Stimulated activated memory B cell treated with anti-CD40 and anti-IgM and Interleukin-4, amounts not matched to agents 10 μg/mL and 1 μg/mL and 100 μg/mL, for 72 hours (primary cell): ENCODE measurements around the gene TBL1X.

Experiments
- ATAC-seq: fragments of 150-1000 bp; cut with Tn5 transposase; 2 replicates; pipeline ENCODE4 v1.10.0; 2021
- H3K27ac Mint-ChIP-seq: one replicate; pipeline ENCODE4 v1.8.0; 2022; ENCODE audit warnings: mild to moderate bottlenecking, mixed read lengths
- H3K27me3 Mint-ChIP-seq: one replicate; pipeline ENCODE4 v1.8.0; 2022; ENCODE audit warnings: mixed read lengths
- H3K36me3 Mint-ChIP-seq: one replicate; pipeline ENCODE4 v1.8.0; 2022; ENCODE audit warnings: mixed read lengths
- H3K4me1 Mint-ChIP-seq: one replicate; pipeline ENCODE4 v1.8.0; 2022; ENCODE audit warnings: mixed read lengths
- H3K4me3 Mint-ChIP-seq: one replicate; pipeline ENCODE4 v1.8.0; 2022; ENCODE audit warnings: mild to moderate bottlenecking, moderate library complexity, mixed read lengths
- H3K9me3 Mint-ChIP-seq: one replicate; pipeline ENCODE4 v1.8.0; 2022; ENCODE audit warnings: mixed read lengths

Gene TBL1X

GRCh38 chrX:9622128-9622527 lies 157.3 kb downstream of the TBL1X start:
- H3K9me3 Mint-ChIP-seq: no peaks in the 10 kb centered on the region
- no peak for ATAC-seq
- no peak overlapping the region for H3K4me3 Mint-ChIP-seq
- no peak overlapping the region for H3K27ac Mint-ChIP-seq
- H3K4me1 Mint-ChIP-seq: peaks cover 31% of the 10 kb centered on the region
- H3K27me3 Mint-ChIP-seq: no peaks in the 10 kb centered on the region
- H3K36me3 Mint-ChIP-seq: peaks cover 23% of the 10 kb centered on the region

DNA sequence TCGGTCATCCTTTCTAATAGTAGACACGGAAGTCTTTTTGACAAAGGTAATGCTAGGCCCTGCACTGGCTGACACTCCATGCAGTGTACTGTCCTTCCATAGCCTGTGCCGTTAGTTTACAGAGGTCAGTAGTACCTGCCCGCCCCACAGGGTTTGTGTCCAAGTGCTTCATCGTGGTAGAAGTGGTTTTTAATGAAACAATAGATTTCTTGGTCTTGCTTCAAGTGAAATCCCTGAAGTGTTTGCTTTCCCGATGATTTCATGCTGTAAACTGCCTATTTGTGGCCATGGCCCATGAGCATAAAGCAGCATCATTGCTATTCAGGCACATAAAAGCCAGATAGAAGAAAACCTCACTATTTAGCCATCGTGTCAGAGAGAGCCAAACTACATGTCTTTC lies 161.5 kb downstream of the TBL1X start:
- Mint-ChIP-seq H3K4me1 (peaks cover 17% of the 10 kb centered on the region), H3K4me3 (no peak overlapping the region), H3K27me3 (no peaks in the 10 kb centered on the region), H3K9me3 (no peaks in the 10 kb centered on the region), H3K36me3 (peaks cover 9% of the 10 kb centered on the region), H3K27ac (no peak overlapping the region)
- no peak for ATAC-seq

DNA sequence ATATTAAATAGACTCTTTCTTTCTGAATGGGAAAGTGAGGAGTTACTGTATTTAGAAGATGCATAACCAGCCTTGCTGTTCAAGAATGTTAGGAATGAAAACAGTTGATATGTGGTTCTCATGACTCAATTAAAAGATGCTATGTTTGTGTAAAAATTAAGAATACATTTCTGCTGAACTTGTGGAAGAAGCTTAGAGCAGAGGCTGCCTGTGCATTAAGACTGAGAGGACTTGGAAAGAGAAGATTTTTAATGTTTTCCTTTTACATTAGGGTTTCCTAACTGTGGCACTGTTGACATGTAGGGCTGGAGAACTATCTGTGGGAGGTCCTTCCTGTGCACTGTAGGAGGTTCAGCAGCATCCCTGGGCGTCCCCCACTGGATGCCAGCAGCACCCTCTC lies 163.1 kb downstream of the TBL1X start:
- Mint-ChIP-seq H3K36me3 (peaks cover 6% of the 10 kb centered on the region), H3K4me3 (no peak overlapping the region), H3K9me3 (no peaks in the 10 kb centered on the region), H3K4me1 (peaks cover 19% of the 10 kb centered on the region), H3K27me3 (no peaks in the 10 kb centered on the region), H3K27ac (no peak overlapping the region)
- no peak for ATAC-seq

DNA sequence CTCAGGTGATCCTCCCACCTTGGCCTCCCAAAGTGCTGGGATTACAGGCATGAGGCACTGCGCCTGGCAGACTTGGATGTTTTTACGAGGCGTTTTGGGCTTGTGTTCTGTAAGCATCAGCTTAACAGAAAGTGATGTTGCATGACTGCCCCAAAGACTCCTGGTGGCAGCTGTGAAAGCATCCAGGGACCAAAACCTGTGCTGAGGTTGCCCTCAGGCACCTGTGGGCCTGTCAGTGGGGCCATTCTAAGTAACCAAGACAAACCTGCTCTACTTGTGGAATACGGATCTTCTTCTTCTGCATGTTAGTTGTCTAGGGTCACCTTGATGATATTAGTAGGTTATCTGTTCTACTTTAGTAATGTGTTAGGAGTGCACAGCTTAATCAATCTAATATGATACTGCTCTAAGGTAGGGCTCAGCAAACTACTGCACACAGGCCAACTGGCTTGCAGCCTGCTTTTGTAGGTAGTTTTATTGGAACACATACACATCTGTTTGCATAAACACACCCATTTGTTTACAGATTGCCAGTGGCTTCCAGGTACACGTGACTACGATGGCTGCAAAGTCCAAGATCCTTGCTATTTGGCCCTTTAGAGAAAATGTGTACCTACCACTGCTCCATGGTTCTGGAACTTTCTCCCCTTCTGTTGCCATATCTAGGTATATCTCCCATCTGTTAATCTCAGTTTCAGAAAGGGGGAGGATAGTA lies 164.1 kb downstream of the TBL1X start:
- no peak overlapping the region for H3K27ac Mint-ChIP-seq
- H3K4me3 Mint-ChIP-seq: no peak overlapping the region
- no peaks in the 10 kb centered on the region for H3K9me3 Mint-ChIP-seq
- ATAC-seq: no peak
- H3K27me3 Mint-ChIP-seq: no peaks in the 10 kb centered on the region
- peaks cover 19% of the 10 kb centered on the region for H3K4me1 Mint-ChIP-seq
- peaks cover 6% of the 10 kb centered on the region for H3K36me3 Mint-ChIP-seq

GRCh38 chrX:9634551-9634950 lies 169.7 kb downstream of the TBL1X start:
- H3K27ac Mint-ChIP-seq: no peak overlapping the region
- no peak for ATAC-seq
- no peak overlapping the region for H3K4me3 Mint-ChIP-seq
- no peaks in the 10 kb centered on the region for H3K27me3 Mint-ChIP-seq
- peaks cover 11% of the 10 kb centered on the region for H3K4me1 Mint-ChIP-seq
- H3K36me3 Mint-ChIP-seq: peaks cover 6% of the 10 kb centered on the region
- H3K9me3 Mint-ChIP-seq: no peaks in the 10 kb centered on the region

DNA sequence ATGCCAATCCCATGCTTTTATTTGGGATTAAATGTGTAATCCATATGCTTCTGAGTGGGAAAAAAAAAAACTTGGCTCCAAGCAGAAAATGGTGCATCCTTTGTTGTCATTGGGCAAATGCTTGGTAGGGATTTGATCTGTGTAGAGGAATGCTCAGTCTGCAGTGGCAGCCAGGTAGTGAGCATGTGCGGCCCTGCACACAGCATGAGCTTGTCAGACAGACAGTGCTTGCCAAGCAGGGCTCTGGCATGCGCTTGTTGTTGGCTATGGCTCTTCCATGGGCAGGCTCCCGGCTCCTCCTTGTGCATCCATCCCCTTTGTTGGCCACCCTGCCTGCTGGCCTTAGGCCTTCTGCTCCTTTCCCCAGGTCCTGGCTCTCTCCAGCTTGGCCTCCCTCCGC lies 170.5 kb downstream of the TBL1X start:
- Mint-ChIP-seq H3K9me3 (no peaks in the 10 kb centered on the region), H3K4me3 (no peak overlapping the region), H3K27ac (no peak overlapping the region), H3K4me1 (peaks cover 11% of the 10 kb centered on the region), H3K27me3 (no peaks in the 10 kb centered on the region), H3K36me3 (peaks cover 6% of the 10 kb centered on the region)
- no peak for ATAC-seq

DNA sequence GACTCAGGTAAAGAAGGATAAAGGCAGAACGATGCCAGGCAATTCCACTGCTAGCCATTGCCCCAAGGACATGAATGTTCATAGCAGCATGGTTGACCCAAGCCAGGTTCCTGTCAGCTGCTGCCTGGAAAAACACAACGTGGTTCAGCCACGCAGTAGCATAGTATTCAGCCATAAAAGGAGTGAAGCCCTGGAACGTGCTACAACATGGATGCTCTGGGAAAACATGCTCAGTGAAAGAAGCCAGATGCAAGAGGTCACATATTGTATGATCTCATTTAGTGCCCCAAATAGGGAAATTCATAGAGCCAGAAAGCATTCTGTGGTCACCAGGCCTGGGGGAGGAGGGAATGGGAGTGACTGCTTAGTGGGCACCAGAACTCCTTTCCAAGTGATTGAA lies 170.9 kb downstream of the TBL1X start:
- no peak overlapping the region for H3K27ac Mint-ChIP-seq
- no peak overlapping the region for H3K4me3 Mint-ChIP-seq

DNA sequence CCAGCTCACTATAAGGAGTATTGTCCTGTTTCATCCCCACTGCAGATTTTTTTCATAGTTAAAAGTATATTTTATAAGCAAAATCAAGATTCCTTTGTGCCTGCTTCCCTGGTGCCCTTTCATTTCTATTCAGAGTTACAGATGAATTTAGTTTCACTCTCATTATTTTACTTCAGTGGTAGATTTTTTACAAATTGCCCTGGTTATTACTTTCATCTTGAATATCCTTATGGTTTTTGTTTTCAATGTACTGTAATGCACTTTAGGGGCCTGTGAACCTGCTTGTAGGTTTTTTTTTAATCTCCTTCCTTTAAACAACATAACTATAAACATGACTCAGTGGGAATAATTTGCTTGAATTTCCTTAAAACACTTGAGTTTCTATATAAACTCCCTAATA lies 174.0 kb downstream of the TBL1X start:
- ATAC-seq: no peak
- Mint-ChIP-seq H3K9me3 (no peaks in the 10 kb centered on the region), H3K27me3 (no peaks in the 10 kb centered on the region), H3K4me3 (no peak overlapping the region), H3K36me3 (peaks cover 5% of the 10 kb centered on the region), H3K27ac (no peak overlapping the region), H3K4me1 (peaks cover 18% of the 10 kb centered on the region)

More for the DNA sequence above, 170.9 kb downstream of the TBL1X start:
- peaks cover 6% of the 10 kb centered on the region for H3K36me3 Mint-ChIP-seq
- ATAC-seq: no peak
- no peaks in the 10 kb centered on the region for H3K9me3 Mint-ChIP-seq
- no peaks in the 10 kb centered on the region for H3K27me3 Mint-ChIP-seq
- peaks cover 11% of the 10 kb centered on the region for H3K4me1 Mint-ChIP-seq

DNA sequence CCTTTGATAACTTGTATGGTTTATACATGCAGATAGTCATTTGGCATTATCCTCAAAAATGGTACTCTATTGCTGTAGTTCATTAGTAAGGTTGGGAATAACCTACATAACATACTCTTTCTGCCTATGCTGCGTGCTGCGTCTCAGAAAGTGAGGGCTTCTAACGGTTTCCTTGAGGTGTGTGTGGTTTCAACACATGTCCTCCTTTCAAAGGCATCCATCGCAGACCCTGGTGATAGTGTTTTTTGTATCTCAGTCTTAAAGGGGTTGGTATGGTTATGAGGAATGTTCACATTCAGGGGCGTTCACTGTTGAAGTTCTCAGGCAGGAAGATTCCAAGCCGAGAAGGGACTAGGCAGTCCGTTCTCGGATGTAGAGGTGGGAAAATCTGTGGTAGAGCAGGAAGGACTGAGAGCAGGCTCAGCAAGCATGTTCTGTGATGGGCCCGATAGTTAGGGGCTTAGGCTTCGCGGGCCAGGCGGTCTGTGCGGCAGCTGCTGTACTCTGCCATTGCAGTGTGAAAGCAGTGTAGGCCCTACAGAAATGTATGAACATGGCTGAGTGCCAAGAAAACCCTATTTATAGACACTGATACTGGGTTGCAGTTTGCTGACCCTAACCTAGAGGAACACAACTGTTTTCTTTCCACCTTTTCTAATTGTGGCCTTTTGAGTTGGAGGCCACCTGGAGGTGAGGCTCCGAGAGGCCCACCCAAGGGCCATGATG lies 177.6 kb downstream of the TBL1X start:
- no peaks in the 10 kb centered on the region for H3K27me3 Mint-ChIP-seq
- no peak for ATAC-seq
- H3K9me3 Mint-ChIP-seq: no peaks in the 10 kb centered on the region
- peaks cover 38% of the 10 kb centered on the region for H3K4me1 Mint-ChIP-seq
- H3K4me3 Mint-ChIP-seq: no peak overlapping the region
- H3K36me3 Mint-ChIP-seq: peaks cover 5% of the 10 kb centered on the region
- peak overlapping the region; percentile 53 for H3K27ac Mint-ChIP-seq

- ATAC-seq: no peak
- Mint-ChIP-seq H3K27me3 (no peaks in the 10 kb centered on the region), H3K4me1 (peaks cover 38% of the 10 kb centered on the region), H3K9me3 (no peaks in the 10 kb centered on the region), H3K36me3 (peaks cover 5% of the 10 kb centered on the region), H3K4me3 (no peak overlapping the region), H3K27ac (peak overlapping the region; percentile 71)
These were observed 178.9 kb downstream of the TBL1X start for GRCh38 chrX:9643807-9644206.

DNA sequence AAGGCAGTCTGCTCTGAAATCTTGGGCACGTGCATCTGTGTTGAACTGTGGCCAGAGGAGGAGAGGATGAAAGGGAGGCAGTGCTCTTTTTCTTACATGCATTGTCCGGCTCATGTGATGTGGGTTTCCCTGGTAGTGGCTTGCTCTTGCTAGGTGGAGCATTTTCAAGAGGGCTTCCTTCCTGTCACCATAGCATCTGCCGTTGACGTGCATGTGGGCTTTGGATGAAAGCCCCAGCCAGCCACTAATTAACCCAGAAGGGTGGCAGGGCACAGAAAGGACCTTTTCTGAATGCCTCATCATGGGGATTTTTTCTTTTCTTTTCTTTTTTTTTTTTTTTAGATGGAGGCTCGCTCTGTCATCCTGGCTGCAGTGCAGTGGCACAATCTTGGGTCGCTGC lies 179.5 kb downstream of the TBL1X start:
- Mint-ChIP-seq H3K27me3 (no peaks in the 10 kb centered on the region), H3K27ac (peak overlapping the region; percentile 71), H3K9me3 (no peaks in the 10 kb centered on the region), H3K36me3 (peaks cover 5% of the 10 kb centered on the region), H3K4me1 (peaks cover 33% of the 10 kb centered on the region), H3K4me3 (no peak overlapping the region)
- ATAC-seq: peak; percentile 97

- Mint-ChIP-seq H3K36me3 (peaks cover 5% of the 10 kb centered on the region), H3K4me3 (no peak overlapping the region)
- no peak for ATAC-seq
These were observed 181.8 kb downstream of the TBL1X start for GRCh38 chrX:9646471-9647224.

DNA sequence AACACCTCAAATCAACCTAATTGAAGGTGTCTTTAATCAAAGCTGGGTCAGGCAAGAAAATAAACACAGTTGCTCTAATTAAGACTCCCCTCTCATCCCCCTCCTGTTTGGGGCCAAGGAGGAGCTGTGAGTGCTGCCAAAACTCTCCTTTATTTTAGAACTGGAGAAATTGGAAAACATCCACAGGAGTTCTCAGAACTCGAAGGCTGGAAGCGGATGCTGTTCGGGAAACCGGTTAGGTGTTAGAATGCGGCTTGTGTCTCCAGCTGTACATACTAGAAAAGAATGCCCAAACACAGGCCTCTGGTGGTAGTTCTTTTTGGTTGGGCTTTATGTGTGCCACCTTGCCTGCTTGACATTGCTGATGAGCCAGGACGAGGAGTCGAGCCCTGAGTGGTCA lies 182.6 kb downstream of the TBL1X start:
- no peaks in the 10 kb centered on the region for H3K27me3 Mint-ChIP-seq
- ATAC-seq: no peak
- peaks cover 2% of the 10 kb centered on the region for H3K36me3 Mint-ChIP-seq
- no peaks in the 10 kb centered on the region for H3K9me3 Mint-ChIP-seq
- peak overlapping the region; percentile 54 for H3K27ac Mint-ChIP-seq
- peaks cover 24% of the 10 kb centered on the region for H3K4me1 Mint-ChIP-seq
- no peak overlapping the region for H3K4me3 Mint-ChIP-seq

More at GRCh38 chrX:9646471-9647224, 181.8 kb downstream of the TBL1X start:
- Mint-ChIP-seq H3K27ac (peak overlapping the region; percentile 54), H3K27me3 (no peaks in the 10 kb centered on the region), H3K4me1 (peaks cover 32% of the 10 kb centered on the region), H3K9me3 (no peaks in the 10 kb centered on the region)

- H3K36me3 Mint-ChIP-seq: peaks cover 11% of the 10 kb centered on the region
- H3K4me3 Mint-ChIP-seq: no peak overlapping the region
- H3K27ac Mint-ChIP-seq: no peak overlapping the region
- H3K9me3 Mint-ChIP-seq: no peaks in the 10 kb centered on the region
- no peak for ATAC-seq
- H3K4me1 Mint-ChIP-seq: peaks cover 10% of the 10 kb centered on the region
- H3K27me3 Mint-ChIP-seq: no peaks in the 10 kb centered on the region
These were observed 185.2 kb downstream of the TBL1X start for GRCh38 chrX:9650091-9650490.

DNA sequence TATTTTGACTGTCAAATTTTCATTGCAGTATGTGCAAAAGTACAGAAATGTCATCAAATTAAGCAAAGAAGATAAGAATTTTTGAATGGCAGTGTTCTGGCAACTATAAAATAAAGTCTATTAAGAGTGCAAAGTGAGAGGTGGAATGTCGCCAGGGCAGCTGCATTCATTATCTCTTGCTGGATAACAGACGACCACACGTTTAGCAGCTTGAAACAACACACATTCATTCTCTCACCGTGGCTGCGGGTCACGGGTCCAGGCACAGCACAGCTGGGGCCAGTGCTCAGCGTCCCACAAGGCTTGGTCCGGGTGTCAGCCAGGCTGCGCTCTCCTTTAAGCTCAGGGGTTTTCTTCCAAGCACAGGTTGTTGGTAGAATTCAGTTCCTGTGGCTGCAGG lies 186.9 kb downstream of the TBL1X start:
- no peaks in the 10 kb centered on the region for H3K9me3 Mint-ChIP-seq
- peak overlapping the region; percentile 66 for H3K27ac Mint-ChIP-seq
- no peak for ATAC-seq

More for the DNA sequence above, 186.9 kb downstream of the TBL1X start:
- Mint-ChIP-seq H3K4me3 (no peak overlapping the region), H3K27me3 (no peaks in the 10 kb centered on the region), H3K4me1 (peaks cover 17% of the 10 kb centered on the region), H3K36me3 (peaks cover 20% of the 10 kb centered on the region)
